HepG2 (cell line): ENCODE measurements around the gene GNMT. TPM values are rescaled to one million over a fixed set of nuclear protein-coding genes. Genes with fewer than 3 reads are reported as not detected.
A peak's percentile ranks its signal among the peaks of the same experiment; 100 is the strongest.

ENCODE experiments used
- ATF7-NPFF ChIP-seq: sonication (generic); formaldehyde crosslinking; IDR thresholded peaks from 2 replicates; pipeline ENCODE4 v1.8.1; 2023; ENCODE audit warnings: mild to moderate bottlenecking, low read depth, missing genetic modification reagents, moderate library complexity
- BORCS8-MEF2B ChIP-seq: sonication (generic); formaldehyde crosslinking; IDR thresholded peaks from 2 replicates; pipeline ENCODE4 v1.8.0; 2022; ENCODE audit warnings: mild to moderate bottlenecking, missing genetic modification reagents
- CEBPB ChIP-seq: IDR thresholded peaks from 2 replicates; pipeline ENCODE4 v1.6.1; 2011; ENCODE audit warnings: low read depth, low read length, improper control_type of control experiment, borderline replicate concordance
- CENPX ChIP-seq: sonication (generic); formaldehyde crosslinking; IDR thresholded peaks from 2 replicates; pipeline ENCODE4 v1.9.0; 2021; ENCODE audit warnings: mild to moderate bottlenecking, missing genetic modification reagents, moderate library complexity
- HES4 ChIP-seq: sonication (generic); formaldehyde crosslinking; IDR thresholded peaks from 2 replicates; pipeline ENCODE4 v1.9.0; 2021; ENCODE audit warnings: mild to moderate bottlenecking, missing genetic modification reagents, borderline replicate concordance
- MAFG ChIP-seq: sonication (generic); formaldehyde crosslinking; IDR thresholded peaks from 2 replicates; pipeline ENCODE4 v1.5.1; 2020; ENCODE audit warnings: mild to moderate bottlenecking, missing genetic modification reagents
- NFYC ChIP-seq: IDR thresholded peaks from 2 replicates; pipeline ENCODE4 v1.6.1; 2016; ENCODE audit warnings: missing genetic modification reagents, missing compliant biosample characterization
- NRL ChIP-seq: sonication (generic); formaldehyde crosslinking; IDR thresholded peaks from 2 replicates; pipeline ENCODE4 v1.5.0; 2020; ENCODE audit warnings: missing genetic modification reagents, mild to moderate bottlenecking, moderate library complexity, borderline replicate concordance
- PAX8 ChIP-seq: sonication (generic); formaldehyde crosslinking; IDR thresholded peaks from 2 replicates; pipeline ENCODE4 v1.8.0; 2022; ENCODE audit warnings: mild to moderate bottlenecking, missing genetic modification reagents, borderline replicate concordance
- PCBP1 ChIP-seq: fragments of 200-400 bp; formaldehyde crosslinking; IDR thresholded peaks from 2 replicates; pipeline ENCODE4 v1.6.1; 2017; ENCODE audit warnings: mild to moderate bottlenecking, low read depth, low read length, borderline replicate concordance
- RBM39 ChIP-seq: fragments of 200-400 bp; formaldehyde crosslinking; IDR thresholded peaks from one replicate; pipeline ENCODE4 v1.6.1; 2018; ENCODE audit warnings: antibody characterized with exemption, mild to moderate bottlenecking, low read depth, low read length; ENCODE audit not compliant: poor library complexity, severe bottlenecking
- SOX5 ChIP-seq: IDR thresholded peaks from 2 replicates; pipeline ENCODE4 v1.6.1; 2016; ENCODE audit warnings: borderline replicate concordance
- SUZ12 ChIP-seq: fragments of 150-350 bp; IDR thresholded peaks from 2 replicates; pipeline ENCODE4 v1.6.1; 2014; ENCODE audit warnings: low read depth, low read length
- ZNF138 ChIP-seq: sonication (generic); formaldehyde crosslinking; IDR thresholded peaks from 2 replicates; pipeline ENCODE4 v1.5.0; 2020; ENCODE audit warnings: mild to moderate bottlenecking, low read depth, missing genetic modification reagents
- ZNF251 ChIP-seq: sonication (generic); formaldehyde crosslinking; IDR thresholded peaks from 2 replicates; pipeline ENCODE4 v1.9.0; 2021; ENCODE audit warnings: mild to moderate bottlenecking, missing genetic modification reagents
- ZNF256 ChIP-seq: sonication (generic); formaldehyde crosslinking; conservative IDR thresholded peaks from 2 replicates; pipeline ENCODE4 v1.4.0; 2020; ENCODE audit warnings: missing genetic modification reagents
- ZNF530 ChIP-seq: sonication (generic); formaldehyde crosslinking; IDR thresholded peaks from 2 replicates; pipeline ENCODE4 v1.5.0; 2020; ENCODE audit warnings: low read depth, mild to moderate bottlenecking, missing genetic modification reagents
- ZNF790 ChIP-seq: sonication (generic); formaldehyde crosslinking; IDR thresholded peaks from 2 replicates; pipeline ENCODE4 v1.8.0; 2022; ENCODE audit warnings: missing genetic modification reagents, mild to moderate bottlenecking, borderline replicate concordance
- ZSCAN29 ChIP-seq: sonication (generic); formaldehyde crosslinking; conservative IDR thresholded peaks from 2 replicates; pipeline ENCODE4 v1.4.0; 2020; ENCODE audit warnings: mild to moderate bottlenecking, missing genetic modification reagents
- polyA plus RNA-seq, 8 experiments: library from polyadenylated mRNA; depleted of rRNA in 3 of 8; stranded (reverse) in 7 of 8; unstranded in 1 of 8; fragments of >200 nt; fragmentation: Illumina TruSeq in 4 of 8; extraction: Trizol in 4 of 8; gene quantifications; 2 replicates each; pipeline versions ENCODE4 v1.2.1 to v1.2.3, GENCODE V29; 2011 to 2016; ENCODE audit warnings: low read depth in 4 of 8, missing spikeins in 1 of 8, mixed read lengths in 1 of 8; ENCODE audit not compliant: insufficient read depth in 1 of 8
- total RNA-seq, 5 experiments: library from RNA; depleted of rRNA; stranded (reverse); fragments of >200 nt; fragmentation: Illumina TruSeq; extraction: Trizol; gene quantifications; 2 replicates each; pipeline ENCODE4 v1.2.3, GENCODE V29; 2016; ENCODE audit warnings: low read depth in 1 of 5
- TF ChIP-seq, protein P1 (sequence below): sonication (generic); formaldehyde crosslinking; IDR thresholded peaks from 2 replicates; pipeline ENCODE4 v1.4.0; 2020; ENCODE audit warnings: missing genetic modification reagents
- TF ChIP-seq, protein P2 (sequence below): sonication (generic); formaldehyde crosslinking; IDR thresholded peaks from 2 replicates; pipeline ENCODE4 v1.4.0; 2020; ENCODE audit warnings: missing genetic modification reagents
- TF ChIP-seq, protein P3 (sequence below): sonication (generic); formaldehyde crosslinking; IDR thresholded peaks from 2 replicates; pipeline ENCODE4 v1.5.1; 2020; ENCODE audit warnings: missing genetic modification reagents, mild to moderate bottlenecking, borderline replicate concordance
- TF ChIP-seq, protein P4 (sequence below): IDR thresholded peaks from 2 replicates; pipeline ENCODE4 v1.6.1; 2016; ENCODE audit warnings: mild to moderate bottlenecking

The GNMT gene
- total and polyA plus RNA-seq, 2 of the 13 experiments (the other 11 are each of a cell fraction or from before 2014, with no cell fraction given): 2.8 to 7.0 TPM

DNA sequence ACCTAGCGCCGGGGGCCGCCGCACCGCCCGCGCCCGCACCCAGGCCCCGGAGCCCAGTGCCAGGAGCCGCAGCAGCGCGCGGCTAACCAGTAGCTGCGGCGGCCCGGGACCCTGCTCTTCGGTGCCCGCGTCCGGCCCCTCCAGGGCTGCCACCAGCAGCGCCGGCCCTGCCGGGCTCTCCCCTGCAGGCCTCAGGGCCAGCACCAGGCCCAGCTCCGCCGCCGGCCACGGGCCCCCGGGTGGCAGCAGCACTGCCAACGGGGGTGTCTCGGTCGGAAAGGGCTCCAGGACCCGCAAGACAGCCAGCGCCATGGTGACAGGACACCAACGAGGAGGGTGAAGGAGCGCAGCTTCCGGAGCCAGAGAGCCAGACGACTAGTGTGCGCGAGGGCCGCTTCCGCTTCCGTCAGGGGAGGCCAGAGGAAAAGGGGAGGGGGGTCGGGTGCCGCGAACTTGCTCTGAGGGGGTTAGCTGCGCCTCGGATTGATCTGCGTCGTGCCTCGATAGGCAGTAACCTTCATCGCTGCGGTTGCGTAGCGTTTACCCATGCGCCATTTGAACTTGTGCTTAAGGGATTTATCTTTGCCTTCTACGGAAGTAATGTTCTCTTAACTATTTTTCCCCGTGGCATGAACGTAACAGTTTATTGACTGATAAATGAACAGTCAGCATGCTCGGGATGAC, 18.4 kb downstream of the GNMT start, which contains the start of gene PEX6 (continued):
- TF ChIP-seq, protein P1, sequence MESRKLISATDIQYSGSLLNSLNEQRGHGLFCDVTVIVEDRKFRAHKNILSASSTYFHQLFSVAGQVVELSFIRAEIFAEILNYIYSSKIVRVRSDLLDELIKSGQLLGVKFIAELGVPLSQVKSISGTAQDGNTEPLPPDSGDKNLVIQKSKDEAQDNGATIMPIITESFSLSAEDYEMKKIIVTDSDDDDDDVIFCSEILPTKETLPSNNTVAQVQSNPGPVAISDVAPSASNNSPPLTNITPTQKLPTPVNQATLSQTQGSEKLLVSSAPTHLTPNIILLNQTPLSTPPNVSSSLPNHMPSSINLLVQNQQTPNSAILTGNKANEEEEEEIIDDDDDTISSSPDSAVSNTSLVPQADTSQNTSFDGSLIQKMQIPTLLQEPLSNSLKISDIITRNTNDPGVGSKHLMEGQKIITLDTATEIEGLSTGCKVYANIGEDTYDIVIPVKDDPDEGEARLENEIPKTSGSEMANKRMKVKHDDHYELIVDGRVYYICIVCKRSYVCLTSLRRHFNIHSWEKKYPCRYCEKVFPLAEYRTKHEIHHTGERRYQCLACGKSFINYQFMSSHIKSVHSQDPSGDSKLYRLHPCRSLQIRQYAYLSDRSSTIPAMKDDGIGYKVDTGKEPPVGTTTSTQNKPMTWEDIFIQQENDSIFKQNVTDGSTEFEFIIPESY (CRISPR knock-in tag): peak; percentile 5; the same call in 1 of the 2 replicates
- no peak for TF ChIP-seq MAFG (CRISPR knock-in tag)
- no peak for TF ChIP-seq ZNF256
- TF ChIP-seq ZSCAN29: peak; percentile 75
- TF ChIP-seq SUZ12: no peak
- TF ChIP-seq ZNF790 (CRISPR knock-in tag): peak; percentile 98
- peak; percentile 38; the same call in 1 of the 2 replicates for TF ChIP-seq ZNF138 (CRISPR knock-in tag)
- TF ChIP-seq, protein P2, sequence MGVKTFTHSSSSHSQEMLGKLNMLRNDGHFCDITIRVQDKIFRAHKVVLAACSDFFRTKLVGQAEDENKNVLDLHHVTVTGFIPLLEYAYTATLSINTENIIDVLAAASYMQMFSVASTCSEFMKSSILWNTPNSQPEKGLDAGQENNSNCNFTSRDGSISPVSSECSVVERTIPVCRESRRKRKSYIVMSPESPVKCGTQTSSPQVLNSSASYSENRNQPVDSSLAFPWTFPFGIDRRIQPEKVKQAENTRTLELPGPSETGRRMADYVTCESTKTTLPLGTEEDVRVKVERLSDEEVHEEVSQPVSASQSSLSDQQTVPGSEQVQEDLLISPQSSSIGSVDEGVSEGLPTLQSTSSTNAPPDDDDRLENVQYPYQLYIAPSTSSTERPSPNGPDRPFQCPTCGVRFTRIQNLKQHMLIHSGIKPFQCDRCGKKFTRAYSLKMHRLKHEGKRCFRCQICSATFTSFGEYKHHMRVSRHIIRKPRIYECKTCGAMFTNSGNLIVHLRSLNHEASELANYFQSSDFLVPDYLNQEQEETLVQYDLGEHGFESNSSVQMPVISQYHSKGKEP (CRISPR knock-in tag): no peak
- TF ChIP-seq, protein P3, sequence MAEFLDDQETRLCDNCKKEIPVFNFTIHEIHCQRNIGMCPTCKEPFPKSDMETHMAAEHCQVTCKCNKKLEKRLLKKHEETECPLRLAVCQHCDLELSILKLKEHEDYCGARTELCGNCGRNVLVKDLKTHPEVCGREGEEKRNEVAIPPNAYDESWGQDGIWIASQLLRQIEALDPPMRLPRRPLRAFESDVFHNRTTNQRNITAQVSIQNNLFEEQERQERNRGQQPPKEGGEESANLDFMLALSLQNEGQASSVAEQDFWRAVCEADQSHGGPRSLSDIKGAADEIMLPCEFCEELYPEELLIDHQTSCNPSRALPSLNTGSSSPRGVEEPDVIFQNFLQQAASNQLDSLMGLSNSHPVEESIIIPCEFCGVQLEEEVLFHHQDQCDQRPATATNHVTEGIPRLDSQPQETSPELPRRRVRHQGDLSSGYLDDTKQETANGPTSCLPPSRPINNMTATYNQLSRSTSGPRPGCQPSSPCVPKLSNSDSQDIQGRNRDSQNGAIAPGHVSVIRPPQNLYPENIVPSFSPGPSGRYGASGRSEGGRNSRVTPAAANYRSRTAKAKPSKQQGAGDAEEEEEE (CRISPR knock-in tag): 0 out of 2 replicates have a peak, but pooled peaks have one; percentile 65
- no peak for TF ChIP-seq PAX8 (CRISPR knock-in tag)
- TF ChIP-seq ATF7-NPFF (CRISPR knock-in tag): no peak; the same call in 1 of the 2 replicates
- TF ChIP-seq NFYC (CRISPR knock-in tag): peak; percentile 36; the same call in 1 of the 2 replicates
- TF ChIP-seq PCBP1: no peak
- peak; percentile 85 for TF ChIP-seq HES4
- peak; percentile 73; the same call in 1 of the 2 replicates for TF ChIP-seq ZNF251 (CRISPR knock-in tag)
- TF ChIP-seq ZNF530 (CRISPR knock-in tag): no peak
- no peak; the same call in 1 of the 2 replicates for TF ChIP-seq CENPX (CRISPR knock-in tag)
- no peak; the same call in none of the 2 replicates for TF ChIP-seq SOX5 (CRISPR knock-in tag)
- TF ChIP-seq, protein P4, sequence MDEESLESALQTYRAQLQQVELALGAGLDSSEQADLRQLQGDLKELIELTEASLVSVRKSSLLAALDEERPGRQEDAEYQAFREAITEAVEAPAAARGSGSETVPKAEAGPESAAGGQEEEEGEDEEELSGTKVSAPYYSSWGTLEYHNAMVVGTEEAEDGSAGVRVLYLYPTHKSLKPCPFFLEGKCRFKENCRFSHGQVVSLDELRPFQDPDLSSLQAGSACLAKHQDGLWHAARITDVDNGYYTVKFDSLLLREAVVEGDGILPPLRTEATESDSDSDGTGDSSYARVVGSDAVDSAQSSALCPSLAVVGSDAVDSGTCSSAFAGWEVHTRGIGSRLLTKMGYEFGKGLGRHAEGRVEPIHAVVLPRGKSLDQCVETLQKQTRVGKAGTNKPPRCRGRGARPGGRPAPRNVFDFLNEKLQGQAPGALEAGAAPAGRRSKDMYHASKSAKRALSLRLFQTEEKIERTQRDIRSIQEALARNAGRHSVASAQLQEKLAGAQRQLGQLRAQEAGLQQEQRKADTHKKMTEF (CRISPR knock-in tag): peak; percentile 89
- TF ChIP-seq RBM39: no peak
- no peak; the same call in 1 of the 2 replicates for TF ChIP-seq NRL (CRISPR knock-in tag)
- TF ChIP-seq BORCS8-MEF2B (CRISPR knock-in tag): no peak
- TF ChIP-seq CEBPB: no peak
